Fibroblast of lung (primary cell): ENCODE results near the gene ADRM1. TPM values are rescaled to one million over a fixed set of nuclear protein-coding genes. Genes with fewer than 3 reads are reported as not detected.
A peak's percentile ranks its signal among the peaks of the same experiment; 100 is the strongest.

ENCODE experiments used
- DNase-seq, 2 donors: peaks; one replicate each; pipeline versions ENCODE4 v3.0.0 to v3.0.0-alpha.2; 2010; ENCODE audit warnings: low read depth in 2 of 2
- H2AFZ ChIP-seq: 2 replicates; pipeline ENCODE4 v1.5.1; 2012; ENCODE audit warnings: low read length, control low read depth, inconsistent platforms
- H3K27ac ChIP-seq: 2 replicates; pipeline ENCODE4 v1.5.1; 2011; ENCODE audit warnings: low read length, control low read depth; ENCODE audit not compliant: insufficient read depth
- H3K27me3 ChIP-seq: 2 replicates; pipeline ENCODE4 v1.5.1; 2011; ENCODE audit warnings: mild to moderate bottlenecking, low read length; ENCODE audit not compliant: control insufficient read depth, insufficient read depth
- H3K36me3 ChIP-seq: 2 replicates; pipeline ENCODE4 v1.5.1; 2011; ENCODE audit warnings: low read length; ENCODE audit not compliant: control insufficient read depth, insufficient read depth
- H3K4me1 ChIP-seq: 2 replicates; pipeline ENCODE4 v1.5.1; 2011; ENCODE audit warnings: low read length; ENCODE audit not compliant: control insufficient read depth, insufficient read depth; ENCODE audit errors: extremely low read depth
- H3K4me2 ChIP-seq: 2 replicates; pipeline ENCODE4 v1.5.1; 2011; ENCODE audit warnings: low read length, control low read depth; ENCODE audit not compliant: insufficient read depth; ENCODE audit errors: extremely low read depth
- H3K4me3 ChIP-seq, 4 experiments: fragments of 200-600 bp in 1 of 4; sonication (generic) in 1 of 4; replicated peaks in 1 of 4; 2 replicates each; pipeline ENCODE4 v1.5.1; 2011 to 2016; ENCODE audit warnings: low read length in 4 of 4, low read depth in 3 of 4, mild to moderate bottlenecking in 3 of 4, control low read depth in 2 of 4, inconsistent platforms in 1 of 4, mixed read lengths in 1 of 4; ENCODE audit not compliant: insufficient read depth in 1 of 4; ENCODE audit errors: control extremely low read depth in 1 of 4
- H3K79me2 ChIP-seq: 2 replicates; pipeline ENCODE4 v1.5.1; 2012; ENCODE audit warnings: mild to moderate bottlenecking, low read length, inconsistent platforms; ENCODE audit not compliant: control insufficient read depth, insufficient read depth
- H3K9ac ChIP-seq: 2 replicates; pipeline ENCODE4 v1.5.1; 2011; ENCODE audit warnings: mild to moderate bottlenecking, low read length, control low read depth; ENCODE audit not compliant: insufficient read depth
- H3K9me3 ChIP-seq: 2 replicates; pipeline ENCODE4 v1.5.1; 2012; ENCODE audit warnings: low read depth, low read length; ENCODE audit not compliant: control insufficient read depth, insufficient read depth
- H4K20me1 ChIP-seq: 2 replicates; pipeline ENCODE4 v1.5.1; 2011; ENCODE audit warnings: low read length; ENCODE audit not compliant: control insufficient read depth, insufficient read depth; ENCODE audit errors: extremely low read depth
- CTCF ChIP-seq, 2 donors: IDR thresholded peaks in 1 of 2; conservative IDR thresholded peaks in 1 of 2; 1 replicate in 1 of 2; 2 replicates in 1 of 2; pipeline ENCODE4 v1.5.1; 2011 to 2012; ENCODE audit warnings: low read length in 2 of 2, control low read depth in 1 of 2, inconsistent platforms in 1 of 2, low read depth in 1 of 2, mild to moderate bottlenecking in 1 of 2
- EZH2 ChIP-seq: IDR thresholded peaks from 2 replicates; pipeline ENCODE4 v1.5.1; 2012; ENCODE audit warnings: low read length, control low read depth, mild to moderate bottlenecking; ENCODE audit errors: missing control alignments
- polyA plus RNA-seq, 2 donors: library from polyadenylated mRNA; depleted of rRNA in 1 of 2; stranded (reverse) in 1 of 2; unstranded in 1 of 2; fragments of >200 nt; gene quantifications; 2 replicates each; pipeline ENCODE4 v1.2.1, GENCODE V29; 2011 to 2012; ENCODE audit warnings: missing spikeins in 1 of 2
- total RNA-seq: library from RNA; depleted of rRNA; stranded (reverse); fragments of >200 nt; gene quantifications from 2 replicates; pipeline ENCODE4 v1.2.1, GENCODE V29; 2014

Gene ADRM1
- total and polyA plus RNA-seq, 2 donors (not counting 1 experiment from before 2014, with no cell fraction given) = 41.2 to 71.3 TPM

GRCh38 chr20:62352402-62353288 lies 49.8 kb downstream of the ADRM1 start:
- Histone ChIP-seq H4K20me1 (no peaks in the 10 kb centered on the region), H3K4me2 (no peak overlapping the region), H3K27me3 (no peaks in the 10 kb centered on the region), H3K9me3 (no peaks in the 10 kb centered on the region), H3K4me1 (peaks cover 25% of the 10 kb centered on the region), H3K4me3 (no peak overlapping the region), H3K79me2 (peaks cover 4% of the 10 kb centered on the region), H3K9ac (no peak overlapping the region), H2AFZ (no peak overlapping the region), H3K27ac (no peak overlapping the region), H3K36me3 (peaks cover 9% of the 10 kb centered on the region)
- peak in 1 of 2 donors; percentile 59 for DNase-seq
- TF ChIP-seq CTCF (conservative IDR thresholded peaks at IDR 0.05 in 1 of 2, IDR thresholded peaks at IDR 0.05 in 1 of 2; ENCODE audit: low read depth in 1 of 2, low read length in 2 of 2) (no peak), EZH2 (no peak)

GRCh38 chr20:62353289-62354030 lies 50.7 kb downstream of the ADRM1 start:
- no peak overlapping the region for H2AFZ ChIP-seq
- H3K27ac ChIP-seq = no peak overlapping the region
- H3K36me3 ChIP-seq = peaks cover 9% of the 10 kb centered on the region
- no peaks in the 10 kb centered on the region for H3K27me3 ChIP-seq
- no peak overlapping the region for H3K9ac ChIP-seq
- no peak for TF ChIP-seq CTCF (conservative IDR thresholded peaks at IDR 0.05 in 1 of 2, IDR thresholded peaks at IDR 0.05 in 1 of 2; ENCODE audit: low read depth in 1 of 2, low read length in 2 of 2)
- no peak for TF ChIP-seq EZH2
- no peaks in the 10 kb centered on the region for H3K9me3 ChIP-seq
- no peak overlapping the region for H3K4me3 ChIP-seq
- no peak overlapping the region for H3K4me2 ChIP-seq
- no peaks in the 10 kb centered on the region for H4K20me1 ChIP-seq
- peaks cover 33% of the 10 kb centered on the region for H3K4me1 ChIP-seq
- H3K79me2 ChIP-seq = peaks cover 4% of the 10 kb centered on the region
- no peak for DNase-seq
